ENCODE data around the gene TMEM179. TPM values are rescaled to one million over a fixed set of nuclear protein-coding genes. Genes with fewer than 3 reads are reported as not detected.

The TMEM179 gene
- total RNA-seq, 1 experiment from 2014 or later: not detected

DNA sequence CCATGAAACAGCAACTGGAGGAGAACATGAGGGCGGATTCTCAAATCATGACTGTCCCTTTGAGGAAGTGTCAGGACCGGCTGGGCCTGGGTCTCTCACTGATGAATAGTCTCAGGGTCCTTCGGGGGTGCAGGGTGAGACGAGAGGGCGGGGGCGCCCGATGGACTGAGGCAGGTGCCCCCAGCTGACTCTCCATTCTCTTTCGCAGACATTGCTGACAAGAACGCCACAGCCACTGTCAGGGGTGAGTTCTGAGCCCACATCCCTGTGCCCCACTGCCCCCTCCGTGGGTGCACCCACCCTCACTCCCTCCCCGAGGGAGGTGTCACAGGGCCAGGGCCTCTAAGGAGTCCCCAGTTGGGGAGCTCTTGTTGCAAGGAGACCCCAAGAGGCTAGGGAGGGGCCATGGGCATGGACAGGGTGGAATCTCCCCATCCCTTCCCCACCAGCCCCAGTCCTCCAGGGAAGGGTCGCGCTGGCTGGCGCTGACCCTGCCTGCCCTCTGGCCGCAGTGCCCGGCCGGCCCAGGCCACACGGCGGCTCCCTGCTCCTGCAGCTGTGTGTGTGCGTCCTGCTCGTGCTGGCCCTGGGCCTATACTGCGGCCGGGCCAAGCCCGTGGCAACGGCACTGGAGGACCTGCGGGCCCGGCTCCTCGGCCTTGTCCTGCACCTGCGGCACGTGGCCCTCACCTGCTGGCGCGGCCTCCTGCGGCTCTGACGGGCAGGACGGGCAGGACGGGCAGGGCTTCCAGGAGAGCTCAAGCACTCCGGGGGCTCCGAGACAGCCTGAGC lies 16.3 kb downstream of the TMEM179 start:
- TF ChIP-seq, protein P1, sequence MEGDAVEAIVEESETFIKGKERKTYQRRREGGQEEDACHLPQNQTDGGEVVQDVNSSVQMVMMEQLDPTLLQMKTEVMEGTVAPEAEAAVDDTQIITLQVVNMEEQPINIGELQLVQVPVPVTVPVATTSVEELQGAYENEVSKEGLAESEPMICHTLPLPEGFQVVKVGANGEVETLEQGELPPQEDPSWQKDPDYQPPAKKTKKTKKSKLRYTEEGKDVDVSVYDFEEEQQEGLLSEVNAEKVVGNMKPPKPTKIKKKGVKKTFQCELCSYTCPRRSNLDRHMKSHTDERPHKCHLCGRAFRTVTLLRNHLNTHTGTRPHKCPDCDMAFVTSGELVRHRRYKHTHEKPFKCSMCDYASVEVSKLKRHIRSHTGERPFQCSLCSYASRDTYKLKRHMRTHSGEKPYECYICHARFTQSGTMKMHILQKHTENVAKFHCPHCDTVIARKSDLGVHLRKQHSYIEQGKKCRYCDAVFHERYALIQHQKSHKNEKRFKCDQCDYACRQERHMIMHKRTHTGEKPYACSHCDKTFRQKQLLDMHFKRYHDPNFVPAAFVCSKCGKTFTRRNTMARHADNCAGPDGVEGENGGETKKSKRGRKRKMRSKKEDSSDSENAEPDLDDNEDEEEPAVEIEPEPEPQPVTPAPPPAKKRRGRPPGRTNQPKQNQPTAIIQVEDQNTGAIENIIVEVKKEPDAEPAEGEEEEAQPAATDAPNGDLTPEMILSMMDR (IDR thresholded peaks at IDR 0.05; ENCODE audit: insufficient read depth in 1 of 2, low read depth in 1 of 2, low read length in 1 of 2, severe bottlenecking in 1 of 2, unreplicated experiment in 1 of 2): no peak
- Histone ChIP-seq H3K4me1 (peaks cover 11% of the 10 kb centered on the region), H3K9me3 (no peaks in the 10 kb centered on the region), H3K36me3 (ENCODE audit: control insufficient read depth, insufficient read depth, low read length) (no peaks in the 10 kb centered on the region), H3K4me3 (ENCODE audit: low read depth, low read length) (no peak overlapping the region), H3K27me3 (replicated peaks; ENCODE audit: control insufficient read depth, insufficient read depth, low read length) (no peaks in the 10 kb centered on the region)
- intact Hi-C loops (cut with micrococcal nuclease; ENCODE audit: unreplicated experiment): no loop called here
- POLR2A ChIA-PET: no interaction called here
- Mint-ChIP-seq H3K27me3 (ENCODE audit: insufficient read depth, unreplicated experiment) (peaks cover 12% of the 10 kb centered on the region), H3K27ac (ENCODE audit: unreplicated experiment) (no peak overlapping the region), H3K4me3 (ENCODE audit: unreplicated experiment) (no peak overlapping the region), H3K4me1 (ENCODE audit: low read depth, unreplicated experiment) (peaks cover 7% of the 10 kb centered on the region), H3K9me3 (ENCODE audit: unreplicated experiment) (no peaks in the 10 kb centered on the region), H3K36me3 (ENCODE audit: insufficient read depth, unreplicated experiment) (no peaks in the 10 kb centered on the region)
- CTCF ChIA-PET: no interaction called here
- BruUV-seq (replicated peaks): no TSS peak
- DNase-seq: no peak

DNA sequence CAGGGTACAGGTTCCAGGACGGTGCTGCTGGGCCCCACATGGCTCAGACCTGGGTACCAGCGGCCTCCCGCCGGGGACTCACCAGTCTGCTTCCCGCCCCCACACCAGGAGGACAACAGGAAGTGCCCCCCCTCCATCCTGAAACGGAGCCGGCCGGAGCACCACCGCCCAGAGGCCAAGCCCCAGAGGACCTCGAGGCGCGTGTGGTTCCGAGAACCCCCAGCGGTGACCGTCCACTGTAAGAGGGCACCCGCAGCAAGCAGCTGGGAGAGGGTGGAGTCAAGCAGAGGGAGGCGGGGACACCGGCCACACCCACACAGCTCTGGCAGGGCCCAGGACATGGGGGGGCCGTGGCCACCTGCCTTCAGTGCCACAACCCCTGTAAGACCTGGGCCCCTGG lies 16.9 kb downstream of the TMEM179 start:
- intact Hi-C loops (cut with micrococcal nuclease; ENCODE audit: unreplicated experiment): no loop called here
- peaks cover 8% of the 10 kb centered on the region for H3K4me1 Mint-ChIP-seq (ENCODE audit: low read depth, unreplicated experiment)
- no peaks in the 10 kb centered on the region for H3K9me3 Mint-ChIP-seq (ENCODE audit: unreplicated experiment)
- Histone ChIP-seq H3K27me3 (replicated peaks; ENCODE audit: control insufficient read depth, insufficient read depth, low read length) (no peaks in the 10 kb centered on the region), H3K9me3 (no peaks in the 10 kb centered on the region), H3K36me3 (ENCODE audit: control insufficient read depth, insufficient read depth, low read length) (no peaks in the 10 kb centered on the region), H3K4me1 (peaks cover 17% of the 10 kb centered on the region), H3K4me3 (ENCODE audit: low read depth, low read length) (no peak overlapping the region)
- ChIA-PET POLR2A (no interaction called here), CTCF (no interaction called here)
- no peak overlapping the region for H3K27ac Mint-ChIP-seq (ENCODE audit: unreplicated experiment)
- BruUV-seq (replicated peaks): no TSS peak
- no peak overlapping the region for H3K4me3 Mint-ChIP-seq (ENCODE audit: unreplicated experiment)
- peaks cover 11% of the 10 kb centered on the region for H3K27me3 Mint-ChIP-seq (ENCODE audit: insufficient read depth, unreplicated experiment)
- H3K36me3 Mint-ChIP-seq (ENCODE audit: insufficient read depth, unreplicated experiment): no peaks in the 10 kb centered on the region
- TF ChIP-seq, protein P1 (IDR thresholded peaks at IDR 0.05; ENCODE audit: insufficient read depth in 1 of 2, low read depth in 1 of 2, low read length in 1 of 2, severe bottlenecking in 1 of 2, unreplicated experiment in 1 of 2): no peak
- DNase-seq: no peak

DNA sequence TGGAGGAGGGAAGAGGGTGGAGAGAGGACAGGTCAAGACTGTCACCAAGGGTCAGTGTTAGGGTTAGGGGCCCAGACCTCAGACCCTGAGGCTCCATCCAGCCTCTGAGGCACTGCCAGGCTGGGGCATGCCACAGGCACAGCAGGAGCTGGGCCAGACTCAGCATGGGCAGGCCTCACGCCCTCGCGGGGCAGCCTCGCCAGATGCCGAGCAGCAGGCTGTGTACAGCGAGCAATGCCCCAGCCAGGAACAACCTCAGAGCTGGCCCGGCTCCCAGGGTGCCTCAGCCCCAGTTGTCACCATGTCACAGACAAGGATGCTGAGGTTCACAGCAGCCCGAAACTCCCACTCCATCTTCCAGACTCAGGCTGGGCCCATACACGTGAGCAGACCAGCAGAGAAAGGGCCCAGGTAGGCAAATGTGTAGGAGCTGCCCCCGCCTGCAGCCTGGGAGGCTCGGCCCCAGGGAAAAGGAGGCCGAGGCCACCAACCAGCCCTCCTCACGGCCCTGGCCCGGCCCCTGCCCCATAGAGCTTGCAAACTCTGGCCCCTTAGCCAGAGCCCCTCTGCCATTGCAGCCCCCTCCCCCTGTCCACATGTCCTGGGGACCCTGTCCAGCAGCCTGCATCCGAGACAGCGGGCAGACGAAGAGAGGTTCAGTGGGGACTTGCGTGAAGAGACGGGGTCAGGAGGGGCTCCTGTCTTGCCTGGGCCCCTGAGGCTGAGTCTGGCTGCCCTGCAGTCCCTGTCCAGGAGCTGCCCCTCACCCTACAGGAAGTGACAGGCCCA lies 17.5 kb downstream of the TMEM179 start:
- no TSS peak for BruUV-seq (replicated peaks)

More for the DNA sequence above, 17.5 kb downstream of the TMEM179 start:
- peaks cover 21% of the 10 kb centered on the region for H3K4me1 ChIP-seq
- H3K4me3 Mint-ChIP-seq (ENCODE audit: unreplicated experiment): no peak overlapping the region
- no peaks in the 10 kb centered on the region for H3K9me3 Mint-ChIP-seq (ENCODE audit: unreplicated experiment)
- no peak overlapping the region for H3K27ac Mint-ChIP-seq (ENCODE audit: unreplicated experiment)
- H3K36me3 ChIP-seq (ENCODE audit: control insufficient read depth, insufficient read depth, low read length): no peaks in the 10 kb centered on the region
- H3K4me1 Mint-ChIP-seq (ENCODE audit: low read depth, unreplicated experiment): peaks cover 8% of the 10 kb centered on the region
- H3K36me3 Mint-ChIP-seq (ENCODE audit: insufficient read depth, unreplicated experiment): no peaks in the 10 kb centered on the region
- H3K9me3 ChIP-seq: no peaks in the 10 kb centered on the region
- H3K4me3 ChIP-seq (ENCODE audit: low read depth, low read length): no peak overlapping the region
- POLR2A ChIA-PET: no interaction called here
- intact Hi-C loops (cut with micrococcal nuclease; ENCODE audit: unreplicated experiment): no loop called here
- H3K27me3 ChIP-seq (replicated peaks; ENCODE audit: control insufficient read depth, insufficient read depth, low read length): no peaks in the 10 kb centered on the region
- TF ChIP-seq, protein P1 (IDR thresholded peaks at IDR 0.05; ENCODE audit: insufficient read depth in 1 of 2, low read depth in 1 of 2, low read length in 1 of 2, severe bottlenecking in 1 of 2, unreplicated experiment in 1 of 2): no peak
- DNase-seq: no peak
- CTCF ChIA-PET: no interaction called here
- peaks cover 6% of the 10 kb centered on the region for H3K27me3 Mint-ChIP-seq (ENCODE audit: insufficient read depth, unreplicated experiment)

All from Caco-2 (cell line).